Upper lobe of left lung (tissue), 6 donors: ENCODE data around the gene TMTC1. TPM values are rescaled to one million over a fixed set of nuclear protein-coding genes. Genes with fewer than 3 reads are reported as not detected.

ENCODE experiments used
- ATAC-seq, 2 donors: fragments of 200-7000 bp; cut with Tn5 transposase; one replicate each; pipeline ENCODE4 v1.9.1; 2022; ENCODE audit warnings: mild to moderate bottlenecking in 2 of 2, moderate library complexity in 2 of 2; ENCODE audit not compliant: low FRiP score in 2 of 2
- DNase-seq, 2 donors: peaks; one replicate each; pipeline ENCODE4 v3.0.0-alpha.2; 2019 to 2020
- H3K27ac ChIP-seq, 4 donors: fragments of 200-600 bp; sonication (generic); one replicate each; pipeline ENCODE4 v1.5.1; 2016 to 2019
- H3K27me3 ChIP-seq, 4 donors: fragments of 200-600 bp; sonication (generic); one replicate each; pipeline ENCODE4 v1.5.1; 2017 to 2019
- H3K36me3 ChIP-seq, 4 donors: fragments of 200-600 bp; sonication (generic); one replicate each; pipeline ENCODE4 v1.5.1; 2016 to 2019
- H3K4me1 ChIP-seq, 4 donors: fragments of 200-600 bp; sonication (generic); one replicate each; pipeline ENCODE4 v1.5.1; 2018 to 2019
- H3K4me3 ChIP-seq, 4 donors: fragments of 200-600 bp; sonication (generic); one replicate each; pipeline ENCODE4 v1.5.1; 2017 to 2019; ENCODE audit warnings: mild to moderate bottlenecking in 2 of 4, moderate library complexity in 1 of 4
- H3K9me3 ChIP-seq, 4 donors: fragments of 200-600 bp; sonication (generic); one replicate each; pipeline ENCODE4 v1.5.1; 2018 to 2019
- CTCF ChIP-seq, 6 experiments: fragments of 450-650 bp in 4 of 6; fragments of 200-600 bp in 2 of 6; sonication (generic) in 2 of 6; IDR thresholded peaks; one replicate each; pipeline ENCODE4 v1.5.1; 2016 to 2019; ENCODE audit warnings: antibody characterized with exemption in 6 of 6
- EP300 ChIP-seq, 4 donors: sonication (generic); formaldehyde crosslinking; IDR thresholded peaks; one replicate each; pipeline ENCODE4 v1.5.1; 2017; ENCODE audit warnings: antibody characterized with exemption in 4 of 4, control low read depth in 2 of 4
- POLR2A ChIP-seq, 4 donors: fragments of 450-650 bp; IDR thresholded peaks; one replicate each; pipeline ENCODE4 v1.5.1; 2016 to 2017; ENCODE audit warnings: antibody characterized with exemption in 4 of 4, mild to moderate bottlenecking in 2 of 4
- POLR2AphosphoS5 ChIP-seq, 2 donors: sonication (generic); formaldehyde crosslinking; IDR thresholded peaks; one replicate each; pipeline ENCODE4 v1.5.1; 2017; ENCODE audit warnings: antibody characterized with exemption in 2 of 2
- WGBS, 2 donors: methylation state at CpG; one replicate each; pipeline ENCODE4 v1.1.5; 2017 to 2018; 5-methylcytosine and 5-hydroxymethylcytosine counted together
- total RNA-seq, 6 donors: library from RNA; depleted of rRNA in 4 of 6; stranded (reverse); fragments of >200 nt in 4 of 6; gene quantifications; one replicate each; pipeline versions ENCODE4 v1.1.0 to v1.2.1, GENCODE V29; 2016 to 2021
- donor health status: DM: no; HTN: no; CAD: no; lungs with moderate emphysema.
- donor health status: DM: no; HTN: yes; CAD: no; lungs with severe emphysema.

The TMTC1 gene
- 10 to 100 TPM; 25.1 to 39.3 (median 29.7) TPM for total RNA-seq

DNA sequence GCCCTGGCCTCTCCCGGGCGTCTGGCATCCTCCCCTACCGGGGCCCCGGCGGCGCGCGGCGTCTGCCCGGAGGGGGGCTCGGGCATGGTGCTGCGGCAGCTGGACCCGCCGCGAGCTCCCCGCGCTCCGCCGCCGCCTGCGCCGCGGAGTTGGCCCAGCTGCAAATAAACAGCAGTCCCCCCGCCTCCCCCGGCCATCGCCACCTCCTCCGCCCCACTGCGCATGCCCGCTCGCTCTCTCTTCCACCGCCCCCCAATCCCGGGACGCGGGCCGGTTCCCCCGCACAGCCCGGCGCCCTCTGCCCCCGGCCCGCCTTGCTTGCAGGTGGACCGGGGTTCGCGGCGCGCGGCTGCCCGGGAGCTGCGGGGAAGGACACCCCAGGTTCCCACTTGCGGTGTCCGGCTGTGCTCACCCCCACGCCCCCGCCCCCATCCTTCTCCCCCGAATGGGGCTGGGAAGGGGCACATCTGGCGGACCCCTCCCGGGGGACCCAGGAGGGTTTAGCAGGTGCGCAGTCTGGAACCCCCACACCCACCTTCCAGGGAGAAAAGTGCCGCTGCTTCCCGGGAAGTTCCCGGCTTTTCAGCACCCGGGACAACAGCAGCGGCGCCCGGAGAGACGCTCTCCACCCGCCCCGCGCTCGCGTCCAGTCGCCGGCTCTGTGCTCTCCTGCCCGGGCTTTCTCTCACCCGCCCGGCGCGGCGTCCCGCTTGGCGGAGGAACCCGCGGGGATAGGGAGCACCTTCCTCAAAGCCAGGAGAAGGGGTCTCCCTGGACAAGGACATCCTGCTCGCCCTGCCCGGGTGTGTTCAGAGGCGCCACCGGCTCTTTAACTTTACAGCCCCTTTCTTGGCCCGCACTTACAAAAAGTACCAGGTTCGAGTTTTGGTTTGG, at the start of gene TMTC1:
Gene TMTC1, minus strand, starts transcription at position 170 of the 894 bp plus-strand sequence. CDS start 191 bp downstream, outside the sequence.
- Histone ChIP-seq H3K36me3 (no peaks in the 10 kb centered on the region), H3K27me3 (peaks cover 0 to 14% (median 4%) of the 10 kb centered on the region in 4 donors), H3K9me3 (peaks cover 0 to 4% (median 0%) of the 10 kb centered on the region in 4 donors), H3K27ac (peak within 1 kb of the TSS; percentile 43 to 77 (median 68)), H3K4me3 (peak within 1 kb of the TSS; percentile 63 to 75 (median 71)), H3K4me1 (peaks cover 7 to 33% (median 14%) of the 10 kb centered on the region in 4 donors)
- ATAC-seq = peak; percentile 46 to 86
- TF ChIP-seq POLR2AphosphoS5 (IDR thresholded peaks at IDR 0.05) = peak in 1 of 2 donors; percentile 30
- TF ChIP-seq CTCF (IDR thresholded peaks at IDR 0.05) = no peak
- peak; percentile 32 to 91 for DNase-seq
- 4 to 9% methylated on average over 4 to 47 of the region's 87 CpGs for WGBS, 2 donors

- no peak overlapping the region for H3K27ac ChIP-seq
- peaks cover 0 to 9% (median 0%) of the 10 kb centered on the region in 4 donors for H3K9me3 ChIP-seq
- WGBS, 2 donors = 80 to 94% methylated on average over 2 to 3 of the region's 3 CpGs
- H3K27me3 ChIP-seq = no peaks in the 10 kb centered on the region
- H3K36me3 ChIP-seq = no peaks in the 10 kb centered on the region
- TF ChIP-seq EP300 (IDR thresholded peaks at IDR 0.05) (no peak), POLR2AphosphoS5 (IDR thresholded peaks at IDR 0.05) (no peak), CTCF (IDR thresholded peaks at IDR 0.05) (no peak), POLR2A (IDR thresholded peaks at IDR 0.05) (no peak)
- H3K4me1 ChIP-seq = no peaks in the 10 kb centered on the region
- ATAC-seq = no peak
- no peak overlapping the region for H3K4me3 ChIP-seq
- DNase-seq = peak in 1 of 2 donors; percentile 8
These were observed 47.4 kb upstream of the TMTC1 start for GRCh38 chr12:29831173-29831572.

DNA sequence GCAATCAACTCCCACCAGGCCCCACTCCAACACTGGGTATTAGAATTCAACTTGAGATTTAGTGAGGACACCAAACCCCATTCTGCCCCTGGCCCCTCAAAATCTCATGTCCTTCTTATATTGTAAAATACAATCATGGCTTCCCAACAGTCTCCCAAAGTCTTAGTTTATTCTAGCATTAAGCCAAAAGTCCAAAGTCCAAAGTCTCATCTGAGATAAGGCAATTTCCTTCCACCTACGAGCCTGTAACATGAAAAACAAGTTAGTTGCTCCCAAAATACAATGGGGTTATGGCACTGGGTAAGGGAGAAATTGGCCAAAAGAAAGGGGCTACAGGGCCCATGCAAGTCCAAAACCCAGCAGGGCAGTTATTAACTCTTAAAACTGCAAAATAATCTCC, 46.6 kb upstream of the TMTC1 start:
- TF ChIP-seq EP300 (IDR thresholded peaks at IDR 0.05) = no peak
- no peak for TF ChIP-seq POLR2A (IDR thresholded peaks at IDR 0.05)
- no peaks in the 10 kb centered on the region for H3K4me1 ChIP-seq
- no peaks in the 10 kb centered on the region for H3K27me3 ChIP-seq
- H3K27ac ChIP-seq = no peak overlapping the region
- no peak for ATAC-seq
- H3K36me3 ChIP-seq = no peaks in the 10 kb centered on the region
- H3K4me3 ChIP-seq = no peak overlapping the region
- peaks cover 0 to 9% (median 0%) of the 10 kb centered on the region in 4 donors for H3K9me3 ChIP-seq
- 50 to 58% methylated on average over 1 of the region's 1 CpG for WGBS, 2 donors
- no peak for DNase-seq

- Histone ChIP-seq H3K9me3 (no peaks in the 10 kb centered on the region), H3K27ac (no peak overlapping the region), H3K27me3 (no peaks in the 10 kb centered on the region), H3K4me3 (no peak overlapping the region), H3K36me3 (no peaks in the 10 kb centered on the region), H3K4me1 (no peaks in the 10 kb centered on the region)
- DNase-seq (no peak), ATAC-seq (peak in 1 of 2 donors; percentile 82)
- no peak for TF ChIP-seq EP300 (IDR thresholded peaks at IDR 0.05)
- no peak for TF ChIP-seq POLR2AphosphoS5 (IDR thresholded peaks at IDR 0.05)
- TF ChIP-seq POLR2A (IDR thresholded peaks at IDR 0.05) = no peak
- no peak for TF ChIP-seq CTCF (IDR thresholded peaks at IDR 0.05)
- WGBS, 2 donors = 79 to 82% methylated on average over 2 of the region's 2 CpGs
These were observed 35.3 kb upstream of the TMTC1 start for GRCh38 chr12:29818916-29819623.
